ENCODE data around the gene BRSK1. TPM values are rescaled to one million over a fixed set of nuclear protein-coding genes. Genes with fewer than 3 reads are reported as not detected.

The BRSK1 gene
- polyA plus RNA-seq, 3 donors = not detected

GRCh38 chr19:55348317-55349034, 64.7 kb downstream of the BRSK1 start:
- no peak overlapping the region for H3K4me3 ChIP-seq (replicated peaks in 1 of 3; ENCODE audit: low read depth in 2 of 3, low read length in 3 of 3)
- Mint-ChIP-seq H3K4me3 (no peak overlapping the region), H3K9me3 (peaks cover 0 to 9% (median 6%) of the 10 kb centered on the region in 7 donors), H3K27ac (no peak overlapping the region), H3K4me1 (peaks cover 27% of the 10 kb centered on the region), H3K27me3 (ENCODE audit: low read depth in 3 of 3) (peaks cover 20 to 28% (median 28%) of the 10 kb centered on the region in 3 donors), H3K36me3 (peaks cover 17 to 18% of the 10 kb centered on the region in 2 donors)
- H3K27me3 ChIP-seq (ENCODE audit: control insufficient read depth in 2 of 2, insufficient read depth in 2 of 2, low read length in 2 of 2) = peaks cover 6 to 23% of the 10 kb centered on the region in 2 donors
- H3K36me3 ChIP-seq (replicated peaks in 1 of 2; ENCODE audit: control insufficient read depth in 1 of 2, insufficient read depth in 2 of 2, low read length in 2 of 2) = peaks cover 4 to 5% of the 10 kb centered on the region in 2 donors
- peaks cover 0 to 9% of the 10 kb centered on the region in 2 donors for H3K9me3 ChIP-seq (replicated peaks in 1 of 2; ENCODE audit: control insufficient read depth in 1 of 2, insufficient read depth in 1 of 2, low read length in 2 of 2)
- no peaks in the 10 kb centered on the region for H3K79me2 ChIP-seq (ENCODE audit: insufficient read depth, low read length)
- H3K4me1 ChIP-seq (ENCODE audit: control insufficient read depth in 1 of 2, insufficient read depth in 2 of 2, low read length in 2 of 2) = peaks cover 12 to 16% of the 10 kb centered on the region in 2 donors
- H3K4me2 ChIP-seq (replicated peaks; ENCODE audit: extremely low read depth, low read length, poor library complexity, severe bottlenecking) = no peak overlapping the region
- no peak for TF ChIP-seq CTCF (IDR thresholded peaks at IDR 0.05)
- intact Hi-C loops (cut with micrococcal nuclease) = no loop called here
- no peaks in the 10 kb centered on the region for H4K20me1 ChIP-seq (ENCODE audit: insufficient read depth, low read length)
- 93% methylated on average over 14 of the region's 22 CpGs for WGBS (ENCODE audit: insufficient coverage)
- no peak for DNase-seq
- H2AFZ ChIP-seq (ENCODE audit: insufficient read depth, low read depth, low read length, poor library complexity, severe bottlenecking) = no peak overlapping the region
- H3K27ac ChIP-seq (ENCODE audit: low read depth in 1 of 2, low read length in 2 of 2) = no peak overlapping the region
- H3K9ac ChIP-seq (ENCODE audit: insufficient read depth, low read length, poor library complexity, severe bottlenecking) = no peak overlapping the region

- H3K27ac Mint-ChIP-seq = peak overlapping the region in 1 of 7 donors; percentile 44
These were observed 67.0 kb downstream of the BRSK1 start for GRCh38 chr19:55350620-55351315.

More at GRCh38 chr19:55350620-55351315, 67.0 kb downstream of the BRSK1 start:
- H3K4me1 Mint-ChIP-seq = peaks cover 33% of the 10 kb centered on the region
- H3K27me3 Mint-ChIP-seq (ENCODE audit: low read depth in 3 of 3) = peaks cover 38 to 50% (median 41%) of the 10 kb centered on the region in 3 donors
- H3K9me3 Mint-ChIP-seq = peaks cover 0 to 11% (median 8%) of the 10 kb centered on the region in 7 donors
- Histone ChIP-seq H3K79me2 (ENCODE audit: insufficient read depth, low read length) (no peaks in the 10 kb centered on the region), H3K27ac (ENCODE audit: low read depth in 1 of 2, low read length in 2 of 2) (no peak overlapping the region), H3K4me3 (replicated peaks in 1 of 3; ENCODE audit: low read depth in 2 of 3, low read length in 3 of 3) (no peak overlapping the region), H3K4me2 (replicated peaks; ENCODE audit: extremely low read depth, low read length, poor library complexity, severe bottlenecking) (no peak overlapping the region), H3K9me3 (replicated peaks in 1 of 2; ENCODE audit: control insufficient read depth in 1 of 2, insufficient read depth in 1 of 2, low read length in 2 of 2) (peaks cover 0 to 9% of the 10 kb centered on the region in 2 donors), H3K9ac (ENCODE audit: insufficient read depth, low read length, poor library complexity, severe bottlenecking) (no peak overlapping the region), H4K20me1 (ENCODE audit: insufficient read depth, low read length) (no peaks in the 10 kb centered on the region), H3K4me1 (ENCODE audit: control insufficient read depth in 1 of 2, insufficient read depth in 2 of 2, low read length in 2 of 2) (peaks cover 22 to 28% of the 10 kb centered on the region in 2 donors), H3K36me3 (replicated peaks in 1 of 2; ENCODE audit: control insufficient read depth in 1 of 2, insufficient read depth in 2 of 2, low read length in 2 of 2) (peaks cover 0 to 2% of the 10 kb centered on the region in 2 donors), H3K27me3 (ENCODE audit: control insufficient read depth in 2 of 2, insufficient read depth in 2 of 2, low read length in 2 of 2) (peaks cover 13 to 45% of the 10 kb centered on the region in 2 donors), H2AFZ (ENCODE audit: insufficient read depth, low read depth, low read length, poor library complexity, severe bottlenecking) (no peak overlapping the region)
- peaks cover 5 to 9% of the 10 kb centered on the region in 2 donors for H3K36me3 Mint-ChIP-seq
- WGBS (ENCODE audit: insufficient coverage) = 61% methylated on average over 8 of the region's 11 CpGs
- TF ChIP-seq CTCF (IDR thresholded peaks at IDR 0.05) = no peak
- H3K4me3 Mint-ChIP-seq = peak overlapping the region; percentile 51 to 90
- no peak for DNase-seq
- intact Hi-C loops (cut with micrococcal nuclease) = loop anchor here in 1 of 2 donors (5.0 kb wide), 1 partner anchor 38 kb away; no protein-coding TSS in a partner anchor
